Activated naive CD4-positive, alpha-beta T cell treated with anti-CD3 and anti-CD28 coated beads, Interleukin-2, amount 10 ng/mL, durations not matched to agents 7 days and 5 days (primary cell): ENCODE data around the gene FAM229B.
A peak's percentile ranks its signal among the peaks of the same experiment; 100 is the strongest.
"Not testable (repeated sequence)": the region's sequence is repeated elsewhere in the genome, so short reads cannot be mapped to it uniquely, and the experiment has no call there.

ENCODE experiments used
- CTCF ChIA-PET: fragments of 350-600 bp; sonication (Branson Sonifier 250); formaldehyde crosslinking; loops from one replicate; lab custom pipeline; 2021; ENCODE audit warnings: antibody characterized with exemption; lab: Charles Lee
- DNase-seq: peaks from one replicate; pipeline ENCODE4 v3.0.0-alpha.2; 2020
- H3K27ac Mint-ChIP-seq: one replicate; pipeline ENCODE4 v1.8.0; 2021; ENCODE audit warnings: mild to moderate bottlenecking, moderate library complexity, mixed read lengths
- H3K27me3 Mint-ChIP-seq: one replicate; pipeline ENCODE4 v1.8.0; 2021; ENCODE audit warnings: mild to moderate bottlenecking, mixed read lengths
- H3K36me3 Mint-ChIP-seq: one replicate; pipeline ENCODE4 v1.8.0; 2021; ENCODE audit warnings: mixed read lengths
- H3K4me1 Mint-ChIP-seq: one replicate; pipeline ENCODE4 v1.8.0; 2021; ENCODE audit warnings: mixed read lengths
- H3K4me3 Mint-ChIP-seq: one replicate; pipeline ENCODE4 v1.8.0; 2021; ENCODE audit warnings: mild to moderate bottlenecking, moderate library complexity, mixed read lengths
- H3K9me3 Mint-ChIP-seq: one replicate; pipeline ENCODE4 v1.8.0; 2021; ENCODE audit warnings: mixed read lengths

The FAM229B gene

GRCh38 chr6:112087136-112087911 lies at the start of gene FAM229B, which contains the start of gene TUBE1:
Gene FAM229B (plus strand): TSS chr6:112087591. CDS start chr6:112099284, 11,693 bp downstream.
Gene TUBE1 (minus strand): TSS chr6:112087482. CDS start chr6:112087434, 48 bp downstream.
- peaks cover 8% of the 10 kb centered on the region for H3K27me3 Mint-ChIP-seq
- H3K9me3 Mint-ChIP-seq = no peaks in the 10 kb centered on the region
- peaks cover 11% of the 10 kb centered on the region for H3K36me3 Mint-ChIP-seq
- peak; percentile 94 for DNase-seq
- peaks cover 11% of the 10 kb centered on the region for H3K4me1 Mint-ChIP-seq
- H3K4me3 Mint-ChIP-seq = no peak within 1 kb of the TSS
- H3K27ac Mint-ChIP-seq = no peak within 1 kb of the TSS
- CTCF ChIA-PET = interaction anchor here (0.8 to 4.7 kb wide), 8 partner anchors 10 to 76 kb away, joined by 3 to 97 read pairs (median 4); no protein-coding TSS in a partner anchor

- peaks cover 43% of the 10 kb centered on the region for H3K4me1 Mint-ChIP-seq
- no peaks in the 10 kb centered on the region for H3K36me3 Mint-ChIP-seq
- no peak overlapping the region for H3K27ac Mint-ChIP-seq
- CTCF ChIA-PET = interaction anchor here (1.3 to 9.7 kb wide), 3 partner anchors 9 to 395 kb away, joined by 3 to 147 read pairs (median 16); no protein-coding TSS in a partner anchor
- H3K4me3 Mint-ChIP-seq = no peak overlapping the region
- H3K9me3 Mint-ChIP-seq = no peaks in the 10 kb centered on the region
- DNase-seq = no peak
- H3K27me3 Mint-ChIP-seq = peaks cover 4% of the 10 kb centered on the region
These were observed 49.6 kb upstream of the FAM229B start for GRCh38 chr6:112037783-112038216.

- DNase-seq = no peak
- Mint-ChIP-seq H3K36me3 (no peaks in the 10 kb centered on the region), H3K27me3 (peaks cover 4% of the 10 kb centered on the region), H3K27ac (no peak overlapping the region), H3K4me1 (peaks cover 44% of the 10 kb centered on the region), H3K9me3 (no peaks in the 10 kb centered on the region), H3K4me3 (no peak overlapping the region)
- CTCF ChIA-PET = interaction anchor here (0.6 to 9.7 kb wide), 5 partner anchors 9 to 396 kb away, joined by 3 to 147 read pairs (median 4); no protein-coding TSS in a partner anchor
These were observed 49.1 kb upstream of the FAM229B start for GRCh38 chr6:112038268-112038667.

- Mint-ChIP-seq H3K36me3 (no peaks in the 10 kb centered on the region), H3K4me3 (no peak overlapping the region), H3K4me1 (peaks cover 38% of the 10 kb centered on the region), H3K27me3 (peaks cover 4% of the 10 kb centered on the region), H3K27ac (no peak overlapping the region), H3K9me3 (no peaks in the 10 kb centered on the region)
- DNase-seq = no peak
- CTCF ChIA-PET = interaction anchor here (0.6 to 9.7 kb wide), 6 partner anchors 10 to 397 kb away, joined by 3 to 147 read pairs (median 10); no protein-coding TSS in a partner anchor
These were observed 48.5 kb upstream of the FAM229B start for GRCh38 chr6:112038756-112039430.

- peaks cover 4% of the 10 kb centered on the region for H3K27me3 Mint-ChIP-seq
- H3K9me3 Mint-ChIP-seq = no peaks in the 10 kb centered on the region
- H3K27ac Mint-ChIP-seq = no peak overlapping the region
- CTCF ChIA-PET = interaction anchor here (0.6 to 9.7 kb wide), 5 partner anchors 11 to 330 kb away, joined by 3 to 147 read pairs (median 16); no protein-coding TSS in a partner anchor
- DNase-seq = no peak
- peaks cover 33% of the 10 kb centered on the region for H3K4me1 Mint-ChIP-seq
- H3K36me3 Mint-ChIP-seq = no peaks in the 10 kb centered on the region
- no peak overlapping the region for H3K4me3 Mint-ChIP-seq
These were observed 48.0 kb upstream of the FAM229B start for GRCh38 chr6:112039431-112039770.

- Mint-ChIP-seq H3K4me1 (peaks cover 22% of the 10 kb centered on the region), H3K27ac (no peak overlapping the region), H3K36me3 (no peaks in the 10 kb centered on the region), H3K27me3 (peaks cover 4% of the 10 kb centered on the region), H3K4me3 (no peak overlapping the region), H3K9me3 (no peaks in the 10 kb centered on the region)
- CTCF ChIA-PET = interaction anchor here (1.1 to 9.7 kb wide), 11 partner anchors 8 to 782 kb away, joined by 3 to 147 read pairs (median 5); a partner anchor contains a TSS
- no peak for DNase-seq
These were observed 46.4 kb upstream of the FAM229B start for GRCh38 chr6:112040956-112041355.

GRCh38 chr6:112041535-112041934 lies 45.9 kb upstream of the FAM229B start:
- Mint-ChIP-seq H3K9me3 (no peaks in the 10 kb centered on the region), H3K27ac (peak overlapping the region; percentile 71), H3K4me3 (no peak overlapping the region), H3K4me1 (peaks cover 19% of the 10 kb centered on the region), H3K27me3 (peaks cover 4% of the 10 kb centered on the region), H3K36me3 (no peaks in the 10 kb centered on the region)
- CTCF ChIA-PET = interaction anchor here (1.1 to 9.7 kb wide), 11 partner anchors 9 to 783 kb away, joined by 3 to 147 read pairs (median 5); a partner anchor contains a TSS
- DNase-seq = no peak

GRCh38 chr6:112043032-112044007 lies 44.1 kb upstream of the FAM229B start:
- H3K27me3 Mint-ChIP-seq = peaks cover 4% of the 10 kb centered on the region
- H3K4me1 Mint-ChIP-seq = peaks cover 16% of the 10 kb centered on the region
- DNase-seq = peak; percentile 94
- no peaks in the 10 kb centered on the region for H3K9me3 Mint-ChIP-seq
- peak overlapping the region; percentile 91 for H3K4me3 Mint-ChIP-seq
- CTCF ChIA-PET = interaction anchor here (0.6 to 9.7 kb wide), 31 partner anchors 11 to 784 kb away, joined by 3 to 147 read pairs (median 3); a partner anchor contains a TSS
- peak overlapping the region; percentile 97 for H3K27ac Mint-ChIP-seq
- no peaks in the 10 kb centered on the region for H3K36me3 Mint-ChIP-seq

- peak overlapping the region; percentile 91 for H3K4me3 Mint-ChIP-seq
- H3K27me3 Mint-ChIP-seq = peaks cover 4% of the 10 kb centered on the region
- no peaks in the 10 kb centered on the region for H3K36me3 Mint-ChIP-seq
- no peak overlapping the region for H3K27ac Mint-ChIP-seq
- DNase-seq = no peak
- peaks cover 16% of the 10 kb centered on the region for H3K4me1 Mint-ChIP-seq
- no peaks in the 10 kb centered on the region for H3K9me3 Mint-ChIP-seq
- CTCF ChIA-PET = interaction anchor here (0.7 to 9.7 kb wide), 14 partner anchors 16 to 785 kb away, joined by 3 to 147 read pairs (median 6); partner anchors contain the start of genes FAM229B and TUBE1
These were observed 43.2 kb upstream of the FAM229B start for GRCh38 chr6:112044196-112044595.

- Mint-ChIP-seq H3K36me3 (no peaks in the 10 kb centered on the region), H3K4me3 (no peak overlapping the region), H3K27ac (no peak overlapping the region), H3K27me3 (peaks cover 4% of the 10 kb centered on the region), H3K9me3 (no peaks in the 10 kb centered on the region), H3K4me1 (peaks cover 16% of the 10 kb centered on the region)
- CTCF ChIA-PET = interaction anchor here (0.7 to 9.7 kb wide), 13 partner anchors 16 to 786 kb away, joined by 3 to 147 read pairs (median 3); partner anchors contain the start of genes FAM229B and TUBE1
- DNase-seq = no peak
These were observed 42.5 kb upstream of the FAM229B start for GRCh38 chr6:112044856-112045255.

GRCh38 chr6:112047523-112047922 lies 39.9 kb upstream of the FAM229B start:
- not testable (repeated sequence) for H3K27ac Mint-ChIP-seq

GRCh38 chr6:112049026-112049799 lies 38.2 kb upstream of the FAM229B start:
- no peak for DNase-seq
- H3K27ac Mint-ChIP-seq = peak overlapping the region; percentile 42
- H3K9me3 Mint-ChIP-seq = no peaks in the 10 kb centered on the region
- H3K27me3 Mint-ChIP-seq = peaks cover 4% of the 10 kb centered on the region
- no peak overlapping the region for H3K4me3 Mint-ChIP-seq
- H3K4me1 Mint-ChIP-seq = no peaks in the 10 kb centered on the region
- CTCF ChIA-PET = interaction anchor here (1.5 to 2.6 kb wide), 4 partner anchors 16 to 114 kb away, joined by 3 to 18 read pairs (median 8); no protein-coding TSS in a partner anchor
- H3K36me3 Mint-ChIP-seq = no peaks in the 10 kb centered on the region

More at GRCh38 chr6:112047523-112047922, 39.9 kb upstream of the FAM229B start:
- H3K36me3 Mint-ChIP-seq, H3K27me3 Mint-ChIP-seq, CTCF ChIA-PET, DNase-seq, H3K4me1 Mint-ChIP-seq, H3K9me3 Mint-ChIP-seq, H3K4me3 Mint-ChIP-seq: not testable (repeated sequence)
